ENCODE data around the gene ANKRD24. TPM values are rescaled to one million over a fixed set of nuclear protein-coding genes. Genes with fewer than 3 reads are reported as not detected.
A peak's percentile ranks its signal among the peaks of the same experiment; 100 is the strongest.

ANKRD24 gene
- total and polyA plus RNA-seq, 4 donors, result 0.28 to 2.5 (median 1.4) TPM

DNA sequence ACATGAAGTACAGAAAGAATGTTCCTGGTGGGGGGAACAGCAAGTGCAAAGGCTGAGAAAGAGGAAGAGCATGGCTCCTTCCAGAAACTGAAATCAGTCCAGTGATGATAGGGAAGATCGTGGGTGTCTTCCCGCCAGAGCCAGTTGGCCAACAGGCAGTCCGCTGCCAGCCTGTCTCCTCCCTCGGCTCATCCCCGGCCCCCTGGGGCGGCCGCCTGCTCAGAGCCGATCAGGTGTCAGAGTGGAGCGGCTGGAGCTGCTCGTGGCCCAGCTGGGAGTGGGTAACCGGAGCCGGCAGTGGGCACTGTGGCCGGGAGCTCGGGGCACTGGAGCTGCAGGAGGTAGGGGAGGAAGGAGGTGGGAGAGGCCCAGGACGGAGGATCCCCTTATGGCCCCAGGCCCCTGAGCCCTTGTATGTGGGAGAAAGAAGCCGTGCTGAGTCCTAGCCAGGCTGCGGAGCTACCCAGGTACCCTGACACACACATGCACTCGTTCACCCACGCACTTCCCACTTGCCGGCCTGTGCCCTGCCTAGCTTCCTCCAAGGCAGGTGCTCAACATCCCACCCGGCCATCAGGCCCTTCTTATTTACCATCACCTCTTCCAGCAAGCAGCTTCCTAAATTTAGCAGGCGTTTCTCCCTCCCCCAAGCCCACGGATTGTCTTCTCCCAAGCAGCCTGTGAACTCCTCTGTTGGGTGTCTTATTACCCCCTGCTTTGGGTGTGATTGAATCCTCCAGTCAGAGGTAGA, 1.7 kb downstream of the ANKRD24 start:
- peak overlapping the region in 1 of 2 donors; percentile 32 for H3K27ac ChIP-seq (ENCODE audit: low read depth in 1 of 2, low read length in 2 of 2)
- no peaks in the 10 kb centered on the region for H3K27me3 ChIP-seq (ENCODE audit: control insufficient read depth in 4 of 4, insufficient read depth in 4 of 4, low read length in 3 of 4)
- DNase-seq (ENCODE audit: low spot score), result no peak
- peaks cover 0 to 2% (median 0%) of the 10 kb centered on the region in 4 donors for H3K36me3 ChIP-seq (ENCODE audit: control insufficient read depth in 4 of 4, insufficient read depth in 3 of 4, low read depth in 1 of 4, low read length in 3 of 4)
- WGBS, result 55% methylated on average over 23 of the region's 23 CpGs
- no peaks in the 10 kb centered on the region for H3K9me3 ChIP-seq (ENCODE audit: control insufficient read depth in 4 of 4, low read length in 3 of 4)
- peaks cover 13 to 34% (median 24%) of the 10 kb centered on the region in 4 donors for H3K4me1 ChIP-seq (ENCODE audit: control insufficient read depth in 4 of 4, insufficient read depth in 4 of 4, low read length in 3 of 4)
- TF ChIP-seq FOXA1 (IDR thresholded peaks at IDR 0.05), result no peak
- TF ChIP-seq FOXA2 (IDR thresholded peaks at IDR 0.05), result no peak
- TF ChIP-seq, protein P1, sequence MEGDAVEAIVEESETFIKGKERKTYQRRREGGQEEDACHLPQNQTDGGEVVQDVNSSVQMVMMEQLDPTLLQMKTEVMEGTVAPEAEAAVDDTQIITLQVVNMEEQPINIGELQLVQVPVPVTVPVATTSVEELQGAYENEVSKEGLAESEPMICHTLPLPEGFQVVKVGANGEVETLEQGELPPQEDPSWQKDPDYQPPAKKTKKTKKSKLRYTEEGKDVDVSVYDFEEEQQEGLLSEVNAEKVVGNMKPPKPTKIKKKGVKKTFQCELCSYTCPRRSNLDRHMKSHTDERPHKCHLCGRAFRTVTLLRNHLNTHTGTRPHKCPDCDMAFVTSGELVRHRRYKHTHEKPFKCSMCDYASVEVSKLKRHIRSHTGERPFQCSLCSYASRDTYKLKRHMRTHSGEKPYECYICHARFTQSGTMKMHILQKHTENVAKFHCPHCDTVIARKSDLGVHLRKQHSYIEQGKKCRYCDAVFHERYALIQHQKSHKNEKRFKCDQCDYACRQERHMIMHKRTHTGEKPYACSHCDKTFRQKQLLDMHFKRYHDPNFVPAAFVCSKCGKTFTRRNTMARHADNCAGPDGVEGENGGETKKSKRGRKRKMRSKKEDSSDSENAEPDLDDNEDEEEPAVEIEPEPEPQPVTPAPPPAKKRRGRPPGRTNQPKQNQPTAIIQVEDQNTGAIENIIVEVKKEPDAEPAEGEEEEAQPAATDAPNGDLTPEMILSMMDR (IDR thresholded peaks at IDR 0.05; ENCODE audit: low read depth, low read length, missing input control), result no peak
- TF ChIP-seq RXRA (IDR thresholded peaks at IDR 0.05), result no peak
- TF ChIP-seq, protein P2, sequence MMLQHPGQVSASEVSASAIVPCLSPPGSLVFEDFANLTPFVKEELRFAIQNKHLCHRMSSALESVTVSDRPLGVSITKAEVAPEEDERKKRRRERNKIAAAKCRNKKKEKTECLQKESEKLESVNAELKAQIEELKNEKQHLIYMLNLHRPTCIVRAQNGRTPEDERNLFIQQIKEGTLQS (IDR thresholded peaks at IDR 0.05), result no peak
- H3K4me3 ChIP-seq (ENCODE audit: low read depth in 1 of 3, low read length in 3 of 3), result no peak overlapping the region
- no peak overlapping the region for H3K9ac ChIP-seq (ENCODE audit: low read depth in 1 of 2, low read length in 2 of 2)

DNA sequence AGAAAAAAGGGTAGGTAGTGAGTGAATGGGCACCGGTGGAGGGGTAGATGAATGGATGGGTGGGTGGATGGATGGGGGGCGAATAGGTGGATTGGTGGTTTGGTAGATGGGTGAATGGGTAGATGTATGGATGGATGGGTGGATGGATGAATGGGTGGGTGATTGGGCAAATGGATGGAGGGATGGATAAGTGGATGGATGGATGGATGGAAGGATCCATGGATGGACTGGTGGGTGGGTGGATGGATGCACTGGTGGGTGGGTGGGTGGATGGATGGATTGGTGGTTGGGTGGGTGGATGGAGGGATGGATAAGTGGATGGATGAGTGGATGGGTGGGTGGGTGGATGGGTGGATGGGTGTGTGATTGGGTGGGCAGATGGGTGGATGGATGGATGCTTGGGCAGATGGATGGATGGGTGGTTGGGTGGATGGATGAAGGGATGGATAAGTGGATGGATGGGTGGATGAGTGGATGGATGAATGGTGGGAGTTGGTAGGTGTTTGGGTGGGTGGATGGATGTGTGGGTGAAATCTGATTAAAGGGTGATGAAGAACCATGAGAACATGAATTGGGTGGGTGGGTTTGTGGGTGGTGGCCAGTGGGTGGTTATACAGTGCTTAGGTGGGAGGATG, 2.3 kb downstream of the ANKRD24 start:
- no peak for DNase-seq (ENCODE audit: low spot score)
- Histone ChIP-seq H3K9me3 (ENCODE audit: control insufficient read depth in 4 of 4, low read length in 3 of 4) (no peaks in the 10 kb centered on the region), H3K9ac (ENCODE audit: low read depth in 1 of 2, low read length in 2 of 2) (no peak overlapping the region), H3K27ac (ENCODE audit: low read depth in 1 of 2, low read length in 2 of 2) (peak overlapping the region in 1 of 2 donors; percentile 32), H3K4me3 (ENCODE audit: low read depth in 1 of 3, low read length in 3 of 3) (no peak overlapping the region), H3K4me1 (ENCODE audit: control insufficient read depth in 4 of 4, insufficient read depth in 4 of 4, low read length in 3 of 4) (peaks cover 13 to 30% (median 24%) of the 10 kb centered on the region in 4 donors), H3K27me3 (ENCODE audit: control insufficient read depth in 4 of 4, insufficient read depth in 4 of 4, low read length in 3 of 4) (no peaks in the 10 kb centered on the region), H3K36me3 (ENCODE audit: control insufficient read depth in 4 of 4, insufficient read depth in 3 of 4, low read depth in 1 of 4, low read length in 3 of 4) (no peaks in the 10 kb centered on the region)
- TF ChIP-seq JUND (IDR thresholded peaks at IDR 0.05) (no peak), SP1 (IDR thresholded peaks at IDR 0.05) (no peak), RAD21 (IDR thresholded peaks at IDR 0.05) (no peak), HNF4A (conservative IDR thresholded peaks at IDR 0.05) (no peak), GABPA (IDR thresholded peaks at IDR 0.05 in 1 of 2, conservative IDR thresholded peaks at IDR 0.05 in 1 of 2) (no peak), YY1 (IDR thresholded peaks at IDR 0.05) (no peak)
- TF ChIP-seq, protein P3, sequence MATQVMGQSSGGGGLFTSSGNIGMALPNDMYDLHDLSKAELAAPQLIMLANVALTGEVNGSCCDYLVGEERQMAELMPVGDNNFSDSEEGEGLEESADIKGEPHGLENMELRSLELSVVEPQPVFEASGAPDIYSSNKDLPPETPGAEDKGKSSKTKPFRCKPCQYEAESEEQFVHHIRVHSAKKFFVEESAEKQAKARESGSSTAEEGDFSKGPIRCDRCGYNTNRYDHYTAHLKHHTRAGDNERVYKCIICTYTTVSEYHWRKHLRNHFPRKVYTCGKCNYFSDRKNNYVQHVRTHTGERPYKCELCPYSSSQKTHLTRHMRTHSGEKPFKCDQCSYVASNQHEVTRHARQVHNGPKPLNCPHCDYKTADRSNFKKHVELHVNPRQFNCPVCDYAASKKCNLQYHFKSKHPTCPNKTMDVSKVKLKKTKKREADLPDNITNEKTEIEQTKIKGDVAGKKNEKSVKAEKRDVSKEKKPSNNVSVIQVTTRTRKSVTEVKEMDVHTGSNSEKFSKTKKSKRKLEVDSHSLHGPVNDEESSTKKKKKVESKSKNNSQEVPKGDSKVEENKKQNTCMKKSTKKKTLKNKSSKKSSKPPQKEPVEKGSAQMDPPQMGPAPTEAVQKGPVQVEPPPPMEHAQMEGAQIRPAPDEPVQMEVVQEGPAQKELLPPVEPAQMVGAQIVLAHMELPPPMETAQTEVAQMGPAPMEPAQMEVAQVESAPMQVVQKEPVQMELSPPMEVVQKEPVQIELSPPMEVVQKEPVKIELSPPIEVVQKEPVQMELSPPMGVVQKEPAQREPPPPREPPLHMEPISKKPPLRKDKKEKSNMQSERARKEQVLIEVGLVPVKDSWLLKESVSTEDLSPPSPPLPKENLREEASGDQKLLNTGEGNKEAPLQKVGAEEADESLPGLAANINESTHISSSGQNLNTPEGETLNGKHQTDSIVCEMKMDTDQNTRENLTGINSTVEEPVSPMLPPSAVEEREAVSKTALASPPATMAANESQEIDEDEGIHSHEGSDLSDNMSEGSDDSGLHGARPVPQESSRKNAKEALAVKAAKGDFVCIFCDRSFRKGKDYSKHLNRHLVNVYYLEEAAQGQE (IDR thresholded peaks at IDR 0.05), result no peak
- TF ChIP-seq, protein P4, sequence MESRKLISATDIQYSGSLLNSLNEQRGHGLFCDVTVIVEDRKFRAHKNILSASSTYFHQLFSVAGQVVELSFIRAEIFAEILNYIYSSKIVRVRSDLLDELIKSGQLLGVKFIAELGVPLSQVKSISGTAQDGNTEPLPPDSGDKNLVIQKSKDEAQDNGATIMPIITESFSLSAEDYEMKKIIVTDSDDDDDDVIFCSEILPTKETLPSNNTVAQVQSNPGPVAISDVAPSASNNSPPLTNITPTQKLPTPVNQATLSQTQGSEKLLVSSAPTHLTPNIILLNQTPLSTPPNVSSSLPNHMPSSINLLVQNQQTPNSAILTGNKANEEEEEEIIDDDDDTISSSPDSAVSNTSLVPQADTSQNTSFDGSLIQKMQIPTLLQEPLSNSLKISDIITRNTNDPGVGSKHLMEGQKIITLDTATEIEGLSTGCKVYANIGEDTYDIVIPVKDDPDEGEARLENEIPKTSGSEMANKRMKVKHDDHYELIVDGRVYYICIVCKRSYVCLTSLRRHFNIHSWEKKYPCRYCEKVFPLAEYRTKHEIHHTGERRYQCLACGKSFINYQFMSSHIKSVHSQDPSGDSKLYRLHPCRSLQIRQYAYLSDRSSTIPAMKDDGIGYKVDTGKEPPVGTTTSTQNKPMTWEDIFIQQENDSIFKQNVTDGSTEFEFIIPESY (IDR thresholded peaks at IDR 0.05), result no peak
- TF ChIP-seq, protein P1 (IDR thresholded peaks at IDR 0.05; ENCODE audit: low read depth, low read length, missing input control), result no peak
- WGBS, result 91% methylated on average over 2 of the region's 2 CpGs

All from liver (tissue), 9 donors.